ENCODE results near the gene SLC6A16.

Gene SLC6A16

DNA sequence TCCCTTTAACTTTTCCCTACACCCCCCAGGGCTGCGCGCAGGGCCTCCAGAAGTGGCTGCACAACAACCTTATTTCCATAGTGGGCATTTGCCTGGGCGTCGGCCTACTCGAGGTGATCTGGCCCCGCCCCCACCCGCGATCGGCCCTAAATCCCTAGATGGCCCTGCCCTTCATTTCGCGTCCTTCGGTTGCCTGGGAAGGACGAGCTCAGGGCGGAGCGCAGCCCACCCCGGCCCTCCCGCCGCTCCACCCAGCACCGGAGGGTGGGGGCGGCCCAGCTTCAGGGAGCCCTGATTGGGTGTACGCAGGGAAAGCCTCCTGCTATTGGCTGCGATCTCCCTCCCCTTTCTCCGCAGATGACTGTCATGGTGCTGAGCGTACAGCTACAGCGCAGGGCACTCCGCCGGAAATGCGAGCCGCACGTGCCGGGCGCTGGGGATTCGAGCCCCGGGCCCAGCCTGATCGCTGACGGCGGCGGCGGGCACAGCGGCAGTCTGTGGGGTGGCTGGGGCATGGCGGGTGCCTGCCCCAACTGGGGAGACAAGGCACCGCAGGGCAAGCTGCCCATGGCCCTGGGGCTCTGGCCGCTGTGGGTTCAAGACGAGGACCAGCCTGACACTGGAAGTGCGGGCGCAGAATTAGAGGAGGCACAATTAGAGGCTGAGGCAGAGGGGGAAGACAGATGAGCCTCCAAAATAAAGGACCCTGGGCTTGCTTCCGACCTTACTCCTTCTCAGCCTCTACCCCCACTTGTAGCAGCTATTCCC is 14.5 kb upstream of the SLC6A16 start:
- peak overlapping the region; percentile 28 to 29 for H3K4me3 ChIP-seq (replicated peaks in 1 of 2; ENCODE audit: low read depth in 2 of 2, low read length in 2 of 2)

DNA sequence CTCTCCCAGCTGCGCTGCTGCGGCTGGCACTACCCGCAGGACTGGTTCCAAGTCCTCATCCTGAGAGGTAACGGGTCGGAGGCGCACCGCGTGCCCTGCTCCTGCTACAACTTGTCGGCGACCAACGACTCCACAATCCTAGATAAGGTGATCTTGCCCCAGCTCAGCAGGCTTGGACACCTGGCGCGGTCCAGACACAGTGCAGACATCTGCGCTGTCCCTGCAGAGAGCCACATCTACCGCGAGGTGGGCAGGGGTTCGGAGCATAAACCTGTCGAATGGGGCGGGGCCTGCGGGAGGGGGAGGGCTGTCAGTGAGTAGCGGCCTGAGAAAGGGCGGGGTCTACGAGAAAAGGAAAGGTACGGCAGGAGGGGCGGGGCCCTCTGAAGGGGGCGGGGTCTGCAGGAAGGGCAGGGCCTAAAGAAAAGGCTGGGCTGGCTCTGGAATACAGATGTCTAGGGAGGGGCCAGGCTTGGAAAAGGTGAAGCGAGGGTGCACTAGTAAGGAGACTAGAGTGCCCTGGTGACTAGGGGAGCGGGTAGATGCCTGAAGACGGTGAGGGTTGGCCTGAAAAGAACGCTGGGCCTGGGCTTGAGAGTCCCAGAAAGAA is 13.8 kb upstream of the SLC6A16 start:
- TF ChIP-seq, protein P1, sequence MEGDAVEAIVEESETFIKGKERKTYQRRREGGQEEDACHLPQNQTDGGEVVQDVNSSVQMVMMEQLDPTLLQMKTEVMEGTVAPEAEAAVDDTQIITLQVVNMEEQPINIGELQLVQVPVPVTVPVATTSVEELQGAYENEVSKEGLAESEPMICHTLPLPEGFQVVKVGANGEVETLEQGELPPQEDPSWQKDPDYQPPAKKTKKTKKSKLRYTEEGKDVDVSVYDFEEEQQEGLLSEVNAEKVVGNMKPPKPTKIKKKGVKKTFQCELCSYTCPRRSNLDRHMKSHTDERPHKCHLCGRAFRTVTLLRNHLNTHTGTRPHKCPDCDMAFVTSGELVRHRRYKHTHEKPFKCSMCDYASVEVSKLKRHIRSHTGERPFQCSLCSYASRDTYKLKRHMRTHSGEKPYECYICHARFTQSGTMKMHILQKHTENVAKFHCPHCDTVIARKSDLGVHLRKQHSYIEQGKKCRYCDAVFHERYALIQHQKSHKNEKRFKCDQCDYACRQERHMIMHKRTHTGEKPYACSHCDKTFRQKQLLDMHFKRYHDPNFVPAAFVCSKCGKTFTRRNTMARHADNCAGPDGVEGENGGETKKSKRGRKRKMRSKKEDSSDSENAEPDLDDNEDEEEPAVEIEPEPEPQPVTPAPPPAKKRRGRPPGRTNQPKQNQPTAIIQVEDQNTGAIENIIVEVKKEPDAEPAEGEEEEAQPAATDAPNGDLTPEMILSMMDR (IDR thresholded peaks at IDR 0.05; ENCODE audit: low read depth, low read length), result no peak

More for the DNA sequence above, 14.5 kb upstream of the SLC6A16 start:
- TF ChIP-seq, protein P1 (IDR thresholded peaks at IDR 0.05; ENCODE audit: low read depth, low read length), result no peak
- DNase-seq (ENCODE audit: low read depth in 2 of 2), result peak; percentile 78 to 92

DNA sequence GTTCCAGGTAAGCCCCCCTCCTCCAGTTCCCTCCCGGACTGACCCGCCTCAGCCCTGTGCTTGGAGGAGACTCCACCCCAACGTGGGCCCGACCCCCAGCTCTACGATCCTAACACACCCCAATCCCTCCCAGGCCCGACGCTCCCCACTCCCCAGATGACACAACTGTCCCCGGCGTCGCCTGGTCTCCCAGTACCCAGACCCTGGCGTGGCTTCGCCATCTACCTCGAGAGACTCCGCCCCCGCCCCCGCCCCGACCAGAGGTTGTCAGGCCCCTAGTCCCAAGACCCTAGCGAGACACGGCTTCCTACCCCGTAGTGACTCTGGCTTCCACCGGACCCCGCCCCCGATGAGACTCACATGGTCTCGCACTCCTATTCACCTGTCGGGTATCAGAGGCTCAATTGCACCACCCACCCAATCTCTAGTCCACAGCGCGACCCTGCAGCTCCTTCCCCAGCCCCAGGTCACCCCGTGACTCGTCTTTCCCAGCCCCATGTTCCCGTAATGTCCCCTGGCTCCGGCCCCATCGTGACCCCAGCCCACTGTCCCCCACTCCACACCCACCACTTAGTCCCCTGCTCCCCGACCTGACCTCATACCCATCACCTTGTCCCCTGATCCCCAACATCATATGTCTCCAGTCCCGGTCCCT is 13.2 kb upstream of the SLC6A16 start:
- TF ChIP-seq, protein P1 (IDR thresholded peaks at IDR 0.05; ENCODE audit: low read depth, low read length), result no peak
- peak overlapping the region in 1 of 2 donors; percentile 15 for H3K4me3 ChIP-seq (replicated peaks in 1 of 2; ENCODE audit: low read depth in 2 of 2, low read length in 2 of 2)
- DNase-seq (ENCODE audit: low read depth in 2 of 2), result no peak

More for the DNA sequence above, 13.8 kb upstream of the SLC6A16 start:
- H3K4me3 ChIP-seq (replicated peaks in 1 of 2; ENCODE audit: low read depth in 2 of 2, low read length in 2 of 2), result peak overlapping the region; percentile 28 to 29
- peak; percentile 34 to 50 for DNase-seq (ENCODE audit: low read depth in 2 of 2)

GRCh38 chr19:49337267-49338022 is 12.5 kb upstream of the SLC6A16 start:
- no peak overlapping the region for H3K4me3 ChIP-seq (replicated peaks in 1 of 2; ENCODE audit: low read depth in 2 of 2, low read length in 2 of 2)
- TF ChIP-seq, protein P1 (IDR thresholded peaks at IDR 0.05; ENCODE audit: low read depth, low read length), result no peak
- no peak for DNase-seq (ENCODE audit: low read depth in 2 of 2)

DNA sequence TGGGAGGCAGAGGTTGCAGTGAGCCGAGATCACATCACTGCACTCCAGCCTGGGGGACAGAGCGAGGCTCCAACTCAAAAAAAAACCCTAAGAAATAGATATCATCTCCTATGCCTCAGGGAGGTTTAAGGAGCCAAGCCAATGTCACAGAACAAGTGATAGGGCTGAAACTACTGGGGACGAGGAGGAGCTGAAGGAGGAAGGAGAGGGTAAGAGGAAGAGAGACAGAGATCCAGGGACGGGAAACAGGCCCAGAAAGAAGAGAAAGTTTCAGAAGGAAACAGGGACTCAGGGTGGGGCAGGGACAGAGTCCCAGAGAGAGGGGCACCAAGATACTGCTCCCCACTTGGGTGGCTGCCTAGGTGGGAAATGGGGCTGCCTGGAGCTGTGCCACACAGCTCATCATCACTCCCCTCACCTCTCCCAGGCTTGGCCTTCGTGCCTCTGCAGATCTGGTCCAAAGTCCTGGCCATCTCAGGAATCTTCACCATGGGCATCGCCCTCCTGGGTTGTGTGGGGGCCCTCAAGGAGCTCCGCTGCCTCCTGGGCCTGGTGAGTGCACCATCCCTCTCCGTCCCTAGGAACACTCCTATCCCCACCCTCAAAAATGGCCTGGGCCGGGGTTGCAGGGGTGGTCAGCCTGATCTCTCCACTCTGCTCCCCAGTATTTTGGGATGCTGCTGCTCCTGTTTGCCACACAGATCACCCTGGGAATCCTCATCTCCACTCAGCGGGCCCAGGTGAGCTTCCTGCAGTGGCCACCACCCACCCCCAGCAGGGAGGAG is 11.7 kb upstream of the SLC6A16 start:
- no peak for DNase-seq (ENCODE audit: low read depth in 2 of 2)
- no peak overlapping the region for H3K4me3 ChIP-seq (replicated peaks in 1 of 2; ENCODE audit: low read depth in 2 of 2, low read length in 2 of 2)
- TF ChIP-seq, protein P1 (IDR thresholded peaks at IDR 0.05; ENCODE audit: low read depth, low read length), result no peak
